IMR-90 (cell line): ENCODE data around the gene PLCB4. TPM values are rescaled to one million over a fixed set of nuclear protein-coding genes. Genes with fewer than 3 reads are reported as not detected.
A peak's percentile ranks its signal among the peaks of the same experiment; 100 is the strongest.

ENCODE experiments used
- ATAC-seq: fragments of 200-7000 bp; cut with Tn5 transposase; 2 replicates; pipeline ENCODE4 v1.9.1; 2020; ENCODE audit warnings: low read depth, mild to moderate bottlenecking, moderate library complexity
- BruUV-seq: library from RNA; stranded (reverse); fragments of 400-500 nt; replicated peaks from 2 replicates; lab custom pipeline; 2021; lab: Mats Ljungman, UMichigan
- CTCF ChIA-PET: fragments of 300-600 bp; formaldehyde crosslinking; extraction: SDS; loops from one replicate; lab custom pipeline; 2021; ENCODE audit warnings: antibody characterized with exemption; lab: Yijun Ruan, JAX
- POLR2A ChIA-PET: fragments of 300-600 bp; sonication (Branson Sonifier 250); formaldehyde crosslinking; loops from one replicate; lab custom pipeline; 2022; ENCODE audit warnings: antibody characterized with exemption; ENCODE audit not compliant: unreplicated experiment; lab: Charles Lee
- DNase-seq: peaks from one replicate; pipeline ENCODE4 v3.0.0; 2013
- H2AFZ ChIP-seq: replicated peaks from 2 replicates; pipeline ENCODE3; 2013; ENCODE audit warnings: low read length, mild to moderate bottlenecking; ENCODE audit not compliant: poor library complexity
- H2AK5ac ChIP-seq: 2 replicates; pipeline ENCODE4 v1.6.1; 2013; ENCODE audit warnings: low read depth, low read length, inconsistent platforms
- H2AK9ac ChIP-seq: replicated peaks from 2 replicates; pipeline ENCODE3; 2013; ENCODE audit warnings: mild to moderate bottlenecking, low read depth, low read length, moderate library complexity; ENCODE audit not compliant: poor library complexity
- H2BK120ac ChIP-seq: 2 replicates; pipeline ENCODE4 v1.6.1; 2013; ENCODE audit warnings: low read depth, low read length, inconsistent platforms
- H2BK15ac ChIP-seq: 3 replicates; pipeline ENCODE4 v1.6.1; 2013; ENCODE audit warnings: low read depth, low read length, inconsistent platforms
- H2BK20ac ChIP-seq: 2 replicates; pipeline ENCODE4 v1.6.1; 2013; ENCODE audit warnings: low read depth, mild to moderate bottlenecking, inconsistent platforms, low read length, moderate library complexity
- H2BK5ac ChIP-seq: 2 replicates; pipeline ENCODE4 v1.6.1; 2013; ENCODE audit warnings: mild to moderate bottlenecking, low read depth, low read length, inconsistent platforms; ENCODE audit not compliant: poor library complexity, severe bottlenecking
- H3K14ac ChIP-seq: replicated peaks from 2 replicates; pipeline ENCODE4 v1.6.1; 2013; ENCODE audit warnings: low read depth, low read length, inconsistent platforms
- H3K18ac ChIP-seq: 2 replicates; pipeline ENCODE4 v1.6.1; 2013; ENCODE audit warnings: low read depth, low read length, control low read depth
- H3K23ac ChIP-seq: 2 replicates; pipeline ENCODE4 v1.6.1; 2013; ENCODE audit warnings: low read depth, low read length, inconsistent platforms
- H3K27ac ChIP-seq: 2 replicates; pipeline ENCODE4 v1.5.1; 2013; ENCODE audit warnings: mild to moderate bottlenecking, control low read depth, low read length; ENCODE audit not compliant: insufficient read depth
- H3K27me3 ChIP-seq: 2 replicates; pipeline ENCODE4 v1.6.1; 2013; ENCODE audit warnings: low read length; ENCODE audit not compliant: control insufficient read depth, insufficient read depth
- H3K36me3 ChIP-seq: 2 replicates; pipeline ENCODE4 v1.6.1; 2013; ENCODE audit warnings: low read length, mixed read lengths; ENCODE audit not compliant: control insufficient read depth, insufficient read depth
- H3K4ac ChIP-seq: 2 replicates; pipeline ENCODE4 v1.6.1; 2013; ENCODE audit warnings: low read depth, low read length, inconsistent platforms
- H3K4me1 ChIP-seq: 2 replicates; pipeline ENCODE4 v1.6.1; 2013; ENCODE audit warnings: low read length, mixed read lengths; ENCODE audit not compliant: control insufficient read depth, insufficient read depth
- H3K4me2 ChIP-seq: 2 replicates; pipeline ENCODE4 v1.6.1; 2013; ENCODE audit warnings: low read depth, mild to moderate bottlenecking, control low read depth, low read length, moderate library complexity
- H3K4me3 ChIP-seq: 2 replicates; pipeline ENCODE4 v1.5.1; 2013; ENCODE audit warnings: low read depth, mild to moderate bottlenecking, control low read depth, low read length, moderate library complexity; ENCODE audit not compliant: insufficient read depth
- H3K56ac ChIP-seq: 2 replicates; pipeline ENCODE4 v1.6.1; 2013; ENCODE audit warnings: low read length, inconsistent platforms; ENCODE audit not compliant: insufficient read depth; ENCODE audit errors: extremely low read depth
- H3K79me1 ChIP-seq, 2 experiments: 2 replicates each; pipeline ENCODE4 v1.6.1; 2013; ENCODE audit warnings: low read length in 2 of 2, inconsistent platforms in 1 of 2, low read depth in 1 of 2
- H3K9ac ChIP-seq: 2 replicates; pipeline ENCODE4 v1.6.1; 2013; ENCODE audit warnings: low read depth, low read length, control low read depth
- H3K9me1 ChIP-seq: 2 replicates; pipeline ENCODE4 v1.6.1; 2013; ENCODE audit warnings: low read length, inconsistent platforms; ENCODE audit not compliant: insufficient read depth
- H3K9me3 ChIP-seq: 2 replicates; pipeline ENCODE4 v1.6.1; 2013; ENCODE audit warnings: low read length; ENCODE audit not compliant: control insufficient read depth, insufficient read depth
- H4K20me1 ChIP-seq: 2 replicates; pipeline ENCODE4 v1.6.1; 2013; ENCODE audit warnings: low read length, inconsistent platforms; ENCODE audit not compliant: insufficient read depth
- H4K5ac ChIP-seq: 2 replicates; pipeline ENCODE4 v1.6.1; 2013; ENCODE audit warnings: mild to moderate bottlenecking, low read depth, low read length, control low read depth
- H4K8ac ChIP-seq, 2 experiments: 2 replicates each; pipeline ENCODE4 v1.6.1; 2013; ENCODE audit warnings: low read depth in 2 of 2, low read length in 2 of 2, control low read depth in 1 of 2, inconsistent platforms in 1 of 2
- H4K91ac ChIP-seq: 2 replicates; pipeline ENCODE4 v1.6.1; 2013; ENCODE audit warnings: low read depth, low read length, inconsistent platforms; ENCODE audit not compliant: insufficient read depth
- CTCF ChIP-seq: conservative IDR thresholded peaks from 2 replicates; pipeline ENCODE4 v1.5.1; 2012; ENCODE audit warnings: mild to moderate bottlenecking, low read depth, low read length, improper control_type of control experiment
- POLR2A ChIP-seq: IDR thresholded peaks from 2 replicates; pipeline ENCODE4 v1.6.1; 2012; ENCODE audit warnings: mild to moderate bottlenecking, low read depth, low read length
- RAD21 ChIP-seq: IDR thresholded peaks from 2 replicates; pipeline ENCODE4 v1.6.1; 2012; ENCODE audit warnings: low read length, improper control_type of control experiment
- RCOR1 ChIP-seq: IDR thresholded peaks from 2 replicates; pipeline ENCODE4 v1.6.1; 2012; ENCODE audit warnings: mild to moderate bottlenecking, low read length, improper control_type of control experiment; ENCODE audit not compliant: insufficient replicate concordance
- RFX5 ChIP-seq: IDR thresholded peaks from 2 replicates; pipeline ENCODE4 v1.8.0; 2012; ENCODE audit warnings: low read depth, mild to moderate bottlenecking, low read length, moderate library complexity
- SMC3 ChIP-seq: fragments of 150-350 bp; IDR thresholded peaks from 2 replicates; pipeline ENCODE4 v1.6.1; 2016; ENCODE audit warnings: low read depth, mild to moderate bottlenecking, antibody characterized with exemption, low read length, moderate library complexity
- WGBS, 2 experiments: methylation state at CpG; one replicate each; pipeline versions ENCODE4 v1.1.5 to v1.1.7; 2013; ENCODE audit warnings: missing lambda C conversion rate in 2 of 2; ENCODE audit not compliant: insufficient read length in 1 of 2; ENCODE audit errors: extremely low coverage in 2 of 2; 5-methylcytosine and 5-hydroxymethylcytosine counted together
- dilution Hi-C: fragments of 300-500 bp; cut with HindIII; formaldehyde crosslinking; loops from one replicate; pipeline ENCODE4 v1.14.3; 2018; ENCODE audit warnings: low sequenced_read_pairs; ENCODE audit not compliant: unreplicated experiment
- in situ Hi-C: fragments of 300-500 bp; cut with MboI; formaldehyde crosslinking; loops from 3 replicates; pipeline ENCODE4 v1.14.3; 2019; ENCODE audit warnings: low sequenced_read_pairs, inconsistent platforms, mixed read lengths
- intact Hi-C: fragments of 100-400 bp; cut with micrococcal nuclease; formaldehyde crosslinking; loops from 2 replicates; pipeline ENCODE4 v1.10.0; 2022
- polyA plus RNA-seq, 3 experiments: library from polyadenylated mRNA; depleted of rRNA; stranded (reverse); fragments of >200 nt; gene quantifications; 2 replicates each; pipeline ENCODE4 v1.2.3, GENCODE V29; 2012; ENCODE audit warnings: low replicate concordance in 1 of 3
- total RNA-seq: library from RNA; depleted of rRNA; stranded (reverse); fragments of >200 nt; gene quantifications from 2 replicates; pipeline ENCODE4 v1.2.3, GENCODE V29; 2012

PLCB4 gene
- total and polyA plus RNA-seq, 2 of the 4 experiments (the other 2 are of a cell fraction) = 12.5 to 24.0 TPM

- H4K20me1 ChIP-seq = no peaks in the 10 kb centered on the region
- no peak overlapping the region for H2BK20ac ChIP-seq
- H3K56ac ChIP-seq = no peak overlapping the region
- peak overlapping the region; percentile 72 for H2BK5ac ChIP-seq
- peak; percentile 89 for TF ChIP-seq CTCF
- TF ChIP-seq POLR2A = 0 out of 2 replicates have a peak, but pooled peaks have one; percentile 21
- TF ChIP-seq RFX5 = no peak
- TF ChIP-seq RCOR1 = no peak
- TF ChIP-seq RAD21 = peak; percentile 91
- TF ChIP-seq SMC3 = peak; percentile 71
- H2AK9ac ChIP-seq = no peak overlapping the region
- H3K14ac ChIP-seq = no peak overlapping the region
- no peak overlapping the region for H2AFZ ChIP-seq
- peaks cover 8% of the 10 kb centered on the region for H3K4me1 ChIP-seq
- WGBS, 2 experiments = no CpG with 5 or more reads among the region's 8 CpGs
- DNase-seq (peak; percentile 78), ATAC-seq (peak; percentile 85)
- H4K8ac ChIP-seq = 0 out of 4 replicates have a peak overlapping the region, but pooled peaks of 1 of the 2 experiments have one; percentile 17
- no peaks in the 10 kb centered on the region for H3K9me3 ChIP-seq
- no peak overlapping the region for H4K91ac ChIP-seq
- H3K36me3 ChIP-seq = peaks cover 7% of the 10 kb centered on the region
- H3K4me3 ChIP-seq = no peak overlapping the region
- no peak overlapping the region for H2AK5ac ChIP-seq
- dilution Hi-C loops (no loop called here), in situ Hi-C loops (loop anchor here (5.0 to 25.0 kb wide), 2 partner anchors 199 to 504 kb away; no protein-coding TSS in a partner anchor), intact Hi-C loops (loop anchor here (1.0 kb wide), 2 partner anchors 202 to 506 kb away; no protein-coding TSS in a partner anchor)
- no peak overlapping the region for H2BK15ac ChIP-seq
- H3K79me1 ChIP-seq = no peaks in the 10 kb centered on the region
- H3K9ac ChIP-seq = no peak overlapping the region
- no peaks in the 10 kb centered on the region for H3K9me1 ChIP-seq
- ChIA-PET POLR2A (no interaction called here), CTCF (interaction anchor here (0.5 to 3.0 kb wide), 18 partner anchors 8 to 907 kb away, joined by 3 to 24 read pairs (median 5); no protein-coding TSS in a partner anchor)
- H3K27me3 ChIP-seq = no peaks in the 10 kb centered on the region
- no TSS peak for BruUV-seq
- no peak overlapping the region for H3K23ac ChIP-seq
- no peak overlapping the region for H3K18ac ChIP-seq
- no peak overlapping the region for H4K5ac ChIP-seq
- H3K27ac ChIP-seq = no peak overlapping the region
- no peak overlapping the region for H2BK120ac ChIP-seq
- H3K4ac ChIP-seq = no peak overlapping the region
- peak overlapping the region; percentile 21; the same call in 1 of the 2 replicates for H3K4me2 ChIP-seq
Measured at GRCh38 chr20:9407805-9408421, 339.0 kb downstream of the PLCB4 start.
